Gastroesophageal sphincter (tissue), 4 donors: ENCODE measurements around the gene RALGAPA1. TPM values are rescaled to one million over a fixed set of nuclear protein-coding genes. Genes with fewer than 3 reads are reported as not detected.
"Not testable (repeated sequence)": the region's sequence is repeated elsewhere in the genome, so short reads cannot be mapped to it uniquely, and the experiment has no call there.

Experiments
- ATAC-seq: fragments of 150-250 bp; one replicate; pipeline ENCODE4 v1.9.1; 2016; ENCODE audit warnings: mild to moderate bottlenecking, moderate library complexity
- H3K27ac ChIP-seq, 4 donors: fragments of 200-600 bp; sonication (generic) in 3 of 4; 1 replicate in 3 of 4; 2 replicates in 1 of 4; pipeline ENCODE4 v1.5.1; 2016 to 2019
- H3K27me3 ChIP-seq: fragments of 200-600 bp; sonication (generic); one replicate; pipeline ENCODE4 v1.5.1; 2019
- H3K36me3 ChIP-seq, 2 donors: fragments of 200-600 bp; sonication (generic); one replicate each; pipeline ENCODE4 v1.5.1; 2019; ENCODE audit warnings: control low read depth in 1 of 2
- H3K4me1 ChIP-seq, 3 donors: fragments of 200-600 bp; sonication (generic); 1 replicate in 2 of 3; 2 replicates in 1 of 3; pipeline ENCODE4 v1.5.1; 2016 to 2019; ENCODE audit warnings: control low read depth in 2 of 3
- H3K4me3 ChIP-seq, 2 donors: fragments of 200-600 bp; sonication (generic); one replicate each; pipeline ENCODE4 v1.5.1; 2019; ENCODE audit warnings: mild to moderate bottlenecking in 1 of 2, moderate library complexity in 1 of 2
- H3K9me3 ChIP-seq, 3 donors: fragments of 200-600 bp; sonication (generic); one replicate each; pipeline ENCODE4 v1.5.1; 2017 to 2019; ENCODE audit warnings: control low read depth in 2 of 3
- EP300 ChIP-seq: sonication (generic); formaldehyde crosslinking; IDR thresholded peaks from one replicate; pipeline ENCODE4 v1.6.1; 2017; ENCODE audit warnings: antibody characterized with exemption, mild to moderate bottlenecking
- POLR2A ChIP-seq, 2 donors: fragments of 450-650 bp; IDR thresholded peaks; one replicate each; pipeline ENCODE4 v1.6.1; 2017; ENCODE audit warnings: antibody characterized with exemption in 2 of 2, mild to moderate bottlenecking in 2 of 2, moderate library complexity in 1 of 2
- POLR2AphosphoS5 ChIP-seq: sonication (generic); formaldehyde crosslinking; IDR thresholded peaks from one replicate; pipeline ENCODE4 v1.6.1; 2017; ENCODE audit warnings: antibody characterized with exemption
- WGBS, 2 donors: methylation state at CpG; one replicate each; pipeline ENCODE4 v1.1.5; 2018; ENCODE audit warnings: low coverage in 1 of 2; 5-methylcytosine and 5-hydroxymethylcytosine counted together
- total RNA-seq, 4 donors: library from RNA; depleted of rRNA; stranded (reverse); fragments of >200 nt; gene quantifications; one replicate each; pipeline ENCODE4 v1.1.0, GENCODE V29; 2016
- TF ChIP-seq, protein P1 (sequence below), 4 experiments: fragments of 200-600 bp in 2 of 4; fragments of 450-650 bp in 2 of 4; sonication (generic) in 1 of 4; IDR thresholded peaks; one replicate each; pipeline ENCODE4 v1.5.1; 2017 to 2019; ENCODE audit warnings: antibody characterized with exemption in 4 of 4, mild to moderate bottlenecking in 2 of 4, moderate library complexity in 2 of 4

RALGAPA1 gene
- total RNA-seq, 4 donors from 2014 or later: 46.6 to 97.4 (median 69.4) TPM

DNA sequence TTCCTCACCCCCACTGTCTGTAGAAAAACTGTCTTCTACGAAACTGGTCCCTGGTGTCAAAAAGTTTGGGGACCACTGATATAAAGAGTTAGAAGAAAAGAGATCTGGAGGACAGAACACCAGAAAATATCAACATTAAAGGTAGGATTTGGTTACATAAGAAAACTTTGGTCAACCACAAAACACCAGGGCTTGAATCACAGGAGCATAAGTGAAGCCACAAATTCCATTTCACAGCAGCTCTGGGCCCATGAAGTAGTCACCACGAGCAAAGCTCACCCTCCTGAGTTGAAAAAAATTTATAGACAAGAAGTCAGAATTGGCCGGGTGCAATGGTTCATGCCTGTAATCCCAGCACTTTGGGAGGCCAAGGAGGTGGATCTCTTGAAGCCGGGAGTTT lies 19.4 kb downstream of the RALGAPA1 start:
- no peaks in the 10 kb centered on the region for H3K4me1 ChIP-seq
- H3K27ac ChIP-seq: no peak overlapping the region
- 95 to 100% methylated on average over 1 to 4 of the region's 4 CpGs for WGBS, 2 donors
- no peaks in the 10 kb centered on the region for H3K9me3 ChIP-seq
- no peaks in the 10 kb centered on the region for H3K27me3 ChIP-seq
- no peak for ATAC-seq
- TF ChIP-seq, protein P1, sequence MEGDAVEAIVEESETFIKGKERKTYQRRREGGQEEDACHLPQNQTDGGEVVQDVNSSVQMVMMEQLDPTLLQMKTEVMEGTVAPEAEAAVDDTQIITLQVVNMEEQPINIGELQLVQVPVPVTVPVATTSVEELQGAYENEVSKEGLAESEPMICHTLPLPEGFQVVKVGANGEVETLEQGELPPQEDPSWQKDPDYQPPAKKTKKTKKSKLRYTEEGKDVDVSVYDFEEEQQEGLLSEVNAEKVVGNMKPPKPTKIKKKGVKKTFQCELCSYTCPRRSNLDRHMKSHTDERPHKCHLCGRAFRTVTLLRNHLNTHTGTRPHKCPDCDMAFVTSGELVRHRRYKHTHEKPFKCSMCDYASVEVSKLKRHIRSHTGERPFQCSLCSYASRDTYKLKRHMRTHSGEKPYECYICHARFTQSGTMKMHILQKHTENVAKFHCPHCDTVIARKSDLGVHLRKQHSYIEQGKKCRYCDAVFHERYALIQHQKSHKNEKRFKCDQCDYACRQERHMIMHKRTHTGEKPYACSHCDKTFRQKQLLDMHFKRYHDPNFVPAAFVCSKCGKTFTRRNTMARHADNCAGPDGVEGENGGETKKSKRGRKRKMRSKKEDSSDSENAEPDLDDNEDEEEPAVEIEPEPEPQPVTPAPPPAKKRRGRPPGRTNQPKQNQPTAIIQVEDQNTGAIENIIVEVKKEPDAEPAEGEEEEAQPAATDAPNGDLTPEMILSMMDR (IDR thresholded peaks at IDR 0.05): no peak
- no peak for TF ChIP-seq POLR2AphosphoS5
- no peak for TF ChIP-seq EP300
- no peak for TF ChIP-seq POLR2A (IDR thresholded peaks at IDR 0.05)
- no peak overlapping the region for H3K4me3 ChIP-seq
- H3K36me3 ChIP-seq: no peaks in the 10 kb centered on the region

DNA sequence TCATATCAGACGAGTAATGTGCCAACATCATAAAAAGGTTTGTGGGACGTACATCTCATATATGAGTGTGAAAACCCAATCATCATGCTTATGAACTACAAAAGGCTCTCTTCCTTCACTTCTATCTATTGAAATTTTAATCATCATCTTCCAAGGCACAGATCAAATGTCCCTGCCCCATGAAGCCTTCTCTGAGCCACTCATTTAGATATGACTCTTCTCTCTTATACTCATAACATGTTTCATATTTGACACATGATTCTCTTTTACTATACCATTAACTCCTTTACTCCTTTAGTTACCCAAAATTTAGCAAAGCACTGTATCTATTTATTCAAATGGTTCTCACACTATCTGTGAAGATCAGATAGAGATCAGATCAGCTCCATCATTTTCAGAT lies 22.2 kb downstream of the RALGAPA1 start:
- WGBS, 2 donors: 83 to 90% methylated on average over 2 of the region's 2 CpGs

DNA sequence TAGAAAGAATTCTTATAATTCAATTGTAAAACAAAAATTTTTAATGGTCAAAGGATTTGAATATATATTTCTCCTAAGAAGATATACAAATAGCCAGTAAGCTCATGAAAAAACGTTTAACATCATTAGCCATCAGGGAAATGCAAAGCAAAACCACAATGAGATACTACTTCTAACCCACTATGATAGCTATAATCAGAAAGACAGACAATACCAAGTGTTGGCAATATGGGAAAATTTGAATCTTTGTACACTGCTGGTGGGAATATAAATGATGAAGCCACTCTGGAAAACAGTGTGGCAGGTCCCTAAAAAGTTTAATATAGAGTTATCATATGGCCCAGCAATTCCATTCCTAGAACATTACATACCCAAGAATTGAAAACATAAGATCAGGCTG lies 25.4 kb downstream of the RALGAPA1 start:
- H3K27me3 ChIP-seq: no peaks in the 10 kb centered on the region
- H3K9me3 ChIP-seq: peaks cover 0 to 25% (median 0%) of the 10 kb centered on the region in 3 donors
- no peak for ATAC-seq
- H3K27ac ChIP-seq: no peak overlapping the region
- H3K4me3 ChIP-seq: no peak overlapping the region
- TF ChIP-seq EP300 (no peak), POLR2AphosphoS5 (no peak), POLR2A (IDR thresholded peaks at IDR 0.05) (no peak)
- H3K36me3 ChIP-seq: no peaks in the 10 kb centered on the region
- no peaks in the 10 kb centered on the region for H3K4me1 ChIP-seq
- WGBS, 2 donors: 50 to 52% methylated on average over 1 of the region's 1 CpG

More for the DNA sequence above, 22.2 kb downstream of the RALGAPA1 start:
- Histone ChIP-seq H3K4me3 (no peak overlapping the region), H3K27me3 (no peaks in the 10 kb centered on the region), H3K4me1 (no peaks in the 10 kb centered on the region), H3K27ac (no peak overlapping the region), H3K36me3 (no peaks in the 10 kb centered on the region), H3K9me3 (peaks cover 0 to 2% (median 0%) of the 10 kb centered on the region in 3 donors)
- ATAC-seq: no peak
- TF ChIP-seq POLR2A (IDR thresholded peaks at IDR 0.05): no peak
- TF ChIP-seq POLR2AphosphoS5: no peak
- TF ChIP-seq EP300: no peak
- TF ChIP-seq, protein P1 (IDR thresholded peaks at IDR 0.05): no peak

DNA sequence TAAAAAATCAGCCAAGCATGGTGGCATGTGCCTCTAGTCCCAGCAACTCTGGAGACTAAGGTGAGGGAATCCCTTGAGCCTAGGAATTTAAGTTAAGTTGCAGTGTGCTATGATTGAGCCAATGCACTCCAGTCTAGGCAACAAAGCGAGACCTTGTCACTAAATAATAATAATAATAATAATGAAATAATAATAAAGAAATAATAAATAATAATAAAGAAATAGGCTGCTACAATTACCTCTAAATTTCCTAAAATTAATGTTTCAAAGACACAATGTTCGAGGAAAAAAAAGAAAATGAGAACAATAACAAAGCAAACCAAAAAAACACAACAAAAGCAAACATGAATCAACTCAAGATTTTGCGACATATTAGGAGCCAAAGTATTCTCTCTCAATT lies 29.7 kb downstream of the RALGAPA1 start:
- TF ChIP-seq POLR2AphosphoS5: no peak
- no peak for TF ChIP-seq EP300
- TF ChIP-seq, protein P1 (IDR thresholded peaks at IDR 0.05): no peak
- no peak for TF ChIP-seq POLR2A (IDR thresholded peaks at IDR 0.05)
- WGBS, 2 donors: 93 to 94% methylated on average over 3 of the region's 3 CpGs
- Histone ChIP-seq H3K27me3 (no peaks in the 10 kb centered on the region), H3K9me3 (peaks cover 0 to 25% (median 0%) of the 10 kb centered on the region in 3 donors), H3K4me1 (no peaks in the 10 kb centered on the region), H3K27ac (no peak overlapping the region), H3K36me3 (no peaks in the 10 kb centered on the region), H3K4me3 (no peak overlapping the region)
- ATAC-seq: no peak

DNA sequence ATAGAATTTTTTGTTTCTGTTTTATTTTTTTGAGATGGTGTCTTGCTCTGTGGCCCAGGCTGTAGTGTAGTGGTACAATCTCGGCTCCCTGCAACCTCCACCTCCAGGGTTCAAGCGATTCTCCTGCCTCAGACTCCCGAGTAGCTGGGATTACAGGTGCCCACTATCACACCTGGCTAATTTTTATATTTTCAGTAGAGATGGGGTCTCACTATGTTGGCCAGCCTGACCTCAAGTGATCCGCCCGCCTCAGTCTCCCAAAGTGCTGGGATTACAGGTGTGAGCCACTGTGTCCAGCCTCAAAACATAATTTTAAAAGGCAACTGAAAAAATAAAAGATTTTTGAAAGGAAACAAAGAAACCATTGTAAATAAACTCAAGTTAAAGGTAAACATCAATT lies 31.5 kb downstream of the RALGAPA1 start:
- not testable (repeated sequence) for H3K27me3 ChIP-seq, H3K4me3 ChIP-seq, ATAC-seq, H3K36me3 ChIP-seq, H3K27ac ChIP-seq
- Histone ChIP-seq H3K4me1 (peaks cover 0 to 10% (median 0%) of the 10 kb centered on the region in 3 donors), H3K9me3 (peaks cover 0 to 25% (median 0%) of the 10 kb centered on the region in 3 donors)
- WGBS, 2 donors: 97% methylated on average over 4 of the region's 5 CpGs; no CpG with 5 or more reads in 1 of the 2 donors

DNA sequence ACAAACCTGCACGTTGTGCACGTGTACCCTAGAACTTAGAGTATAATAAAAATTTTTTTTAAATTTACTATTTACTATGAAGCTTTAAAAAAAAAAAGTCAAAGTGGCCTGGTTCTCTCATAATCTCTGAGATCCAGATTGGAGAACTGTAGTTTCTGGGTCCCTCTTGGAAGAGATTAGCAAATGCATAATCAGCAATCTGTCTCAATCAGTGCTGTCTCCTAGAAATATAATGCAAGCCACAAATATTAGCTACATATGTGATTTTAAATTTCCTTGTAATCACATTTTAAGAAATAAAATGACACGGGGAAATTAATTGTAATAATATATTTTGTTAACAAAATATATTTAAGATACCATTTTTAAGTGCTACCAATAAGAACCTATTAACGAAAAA lies 32.3 kb downstream of the RALGAPA1 start:
- Histone ChIP-seq H3K36me3 (peaks cover 0 to 5% of the 10 kb centered on the region in 2 donors), H3K4me3 (no peak overlapping the region), H3K9me3 (peaks cover 0 to 22% (median 0%) of the 10 kb centered on the region in 3 donors), H3K27me3 (no peaks in the 10 kb centered on the region), H3K4me1 (peaks cover 0 to 10% (median 0%) of the 10 kb centered on the region in 3 donors), H3K27ac (no peak overlapping the region)
- no peak for ATAC-seq
- 85 to 87% methylated on average over 4 of the region's 4 CpGs for WGBS, 2 donors
- no peak for TF ChIP-seq POLR2A (IDR thresholded peaks at IDR 0.05)
- TF ChIP-seq EP300: no peak

DNA sequence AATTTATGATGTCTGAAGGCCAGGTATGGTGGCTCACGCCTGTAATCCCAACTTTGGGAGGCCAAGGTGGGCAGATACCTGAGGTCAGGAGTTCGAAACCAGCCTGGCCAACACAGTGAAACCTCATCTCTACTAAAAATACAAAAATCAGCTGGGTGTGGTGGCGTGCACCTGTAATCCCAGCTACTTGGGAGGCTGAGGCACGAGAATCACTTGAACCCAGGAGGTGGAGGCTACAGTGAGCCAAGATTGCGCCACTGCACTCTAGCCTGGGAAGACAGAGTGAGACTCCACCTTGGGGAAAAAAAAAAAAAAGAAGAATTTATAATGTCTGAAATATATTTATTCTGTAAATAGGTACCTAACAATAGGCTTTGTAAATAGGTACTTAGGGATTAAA lies 33.0 kb downstream of the RALGAPA1 start:
- not testable (repeated sequence) for H3K27me3 ChIP-seq, H3K4me3 ChIP-seq, ATAC-seq, H3K36me3 ChIP-seq, H3K27ac ChIP-seq
- Histone ChIP-seq H3K9me3 (peaks cover 0 to 17% (median 0%) of the 10 kb centered on the region in 3 donors), H3K4me1 (peaks cover 0 to 10% (median 0%) of the 10 kb centered on the region in 3 donors)
- 92% methylated on average over 4 of the region's 5 CpGs for WGBS, 2 donors
